Omental fat pad (tissue), 4 donors: ENCODE measurements around the gene CXADR. TPM values are rescaled to one million over a fixed set of nuclear protein-coding genes. Genes with fewer than 3 reads are reported as not detected.

ENCODE experiments used
- ATAC-seq: fragments of 150-250 bp; one replicate; pipeline ENCODE4 v1.9.1; 2016; ENCODE audit warnings: mild to moderate bottlenecking, moderate library complexity; ENCODE audit not compliant: low FRiP score
- DNase-seq: peaks from one replicate; pipeline ENCODE4 v3.0.0-alpha.2; 2019; ENCODE audit warnings: low spot score
- CTCF ChIP-seq, 3 donors: fragments of 450-650 bp; IDR thresholded peaks; one replicate each; pipeline ENCODE4 v1.5.1; 2016 to 2017; ENCODE audit warnings: antibody characterized with exemption in 3 of 3, mild to moderate bottlenecking in 3 of 3, moderate library complexity in 2 of 3
- total RNA-seq, 4 donors: library from RNA; depleted of rRNA; stranded (reverse); fragments of >200 nt; gene quantifications; one replicate each; pipeline ENCODE4 v1.1.0, GENCODE V29; 2016

The CXADR gene
- 10 to 100 TPM in 3 of 4 donors, under 1 TPM in 1; 0.63 to 61.8 (median 19.5) TPM for total RNA-seq

GRCh38 chr21:17512253-17513213 lies at the start of gene CXADR:
TSS of gene CXADR (plus strand) at chr21:17513043. CDS start at chr21:17513130, 87 bp downstream.
- ATAC-seq = peak; percentile 90
- no peak for DNase-seq
- no peak for TF ChIP-seq CTCF (IDR thresholded peaks at IDR 0.05)

GRCh38 chr21:17466166-17466565 lies 46.7 kb upstream of the CXADR start:
- ATAC-seq (no peak), DNase-seq (no peak)

GRCh38 chr21:17467392-17467791 lies 45.5 kb upstream of the CXADR start:
- TF ChIP-seq CTCF (IDR thresholded peaks at IDR 0.05) = no peak
- peak; percentile 56 for ATAC-seq

More at GRCh38 chr21:17466166-17466565, 46.7 kb upstream of the CXADR start:
- TF ChIP-seq CTCF (IDR thresholded peaks at IDR 0.05) = no peak

GRCh38 chr21:17467829-17468228 lies 45.0 kb upstream of the CXADR start:
- TF ChIP-seq CTCF (IDR thresholded peaks at IDR 0.05) = no peak
- ATAC-seq (no peak), DNase-seq (no peak)

More at GRCh38 chr21:17467392-17467791, 45.5 kb upstream of the CXADR start:
- DNase-seq = no peak

- TF ChIP-seq CTCF (IDR thresholded peaks at IDR 0.05) = no peak
- no peak for DNase-seq
- ATAC-seq = no peak
Measured at GRCh38 chr21:17468698-17469097, 44.1 kb upstream of the CXADR start.

- ATAC-seq (no peak), DNase-seq (no peak)
- TF ChIP-seq CTCF (IDR thresholded peaks at IDR 0.05) = no peak
Measured at GRCh38 chr21:17469727-17470126, 43.1 kb upstream of the CXADR start.

- ATAC-seq = no peak
- DNase-seq = no peak
- TF ChIP-seq CTCF (IDR thresholded peaks at IDR 0.05) = no peak
Measured at GRCh38 chr21:17472182-17472581, 40.7 kb upstream of the CXADR start.
